ENCODE results near the gene VAX1.
"Not testable (repeated sequence)": the region's sequence is repeated elsewhere in the genome, so short reads cannot be mapped to it uniquely, and the experiment has no call there.

VAX1 gene

DNA sequence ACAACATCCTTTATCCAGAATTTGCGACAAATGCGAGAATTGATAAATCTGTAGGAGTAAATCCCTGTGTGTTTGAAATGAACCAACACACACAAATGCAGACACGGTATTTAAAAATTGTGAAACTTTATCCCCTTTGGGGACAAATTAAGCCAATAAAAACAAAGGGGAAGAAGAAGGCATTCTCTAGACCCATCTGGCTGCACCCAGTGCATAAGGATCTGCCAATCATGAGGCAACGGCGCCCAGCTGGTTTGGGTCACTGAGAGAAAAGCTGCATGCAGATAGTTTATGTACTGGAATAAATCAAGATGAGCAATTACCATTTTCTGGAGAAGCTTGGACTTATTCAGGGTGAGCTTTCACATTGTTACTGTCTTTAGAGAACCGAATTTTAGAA, 45.7 kb downstream of the VAX1 start:
- Histone ChIP-seq H3K9me2 (replicated peaks; ENCODE audit: control insufficient read depth, low read length) (no peaks in the 10 kb centered on the region), H3K4me1 (ENCODE audit: control insufficient read depth, low read length) (no peaks in the 10 kb centered on the region), H4K20me1 (ENCODE audit: control insufficient read depth, insufficient read depth, low read depth, low read length) (no peaks in the 10 kb centered on the region), H3K4me2 (ENCODE audit: low read length) (no peak overlapping the region), H3K36me3 (ENCODE audit: control insufficient read depth, low read length) (no peaks in the 10 kb centered on the region), H3F3A (ENCODE audit: control insufficient read depth, insufficient read depth) (no peaks in the 10 kb centered on the region), H3K27me3 (ENCODE audit: control insufficient read depth, low read length) (no peaks in the 10 kb centered on the region), H3K79me2 (ENCODE audit: control insufficient read depth, low read length) (no peaks in the 10 kb centered on the region), H3K9me3 (ENCODE audit: control insufficient read depth, insufficient read depth, low read length) (no peaks in the 10 kb centered on the region), H3K4me3 (ENCODE audit: low read length) (no peak overlapping the region), H3K27ac (ENCODE audit: low read depth, low read length) (no peak overlapping the region)
- no peak for TF ChIP-seq EZH2phosphoT487 (IDR thresholded peaks at IDR 0.05; ENCODE audit: borderline replicate concordance, low read length)
- TF ChIP-seq, protein P1, sequence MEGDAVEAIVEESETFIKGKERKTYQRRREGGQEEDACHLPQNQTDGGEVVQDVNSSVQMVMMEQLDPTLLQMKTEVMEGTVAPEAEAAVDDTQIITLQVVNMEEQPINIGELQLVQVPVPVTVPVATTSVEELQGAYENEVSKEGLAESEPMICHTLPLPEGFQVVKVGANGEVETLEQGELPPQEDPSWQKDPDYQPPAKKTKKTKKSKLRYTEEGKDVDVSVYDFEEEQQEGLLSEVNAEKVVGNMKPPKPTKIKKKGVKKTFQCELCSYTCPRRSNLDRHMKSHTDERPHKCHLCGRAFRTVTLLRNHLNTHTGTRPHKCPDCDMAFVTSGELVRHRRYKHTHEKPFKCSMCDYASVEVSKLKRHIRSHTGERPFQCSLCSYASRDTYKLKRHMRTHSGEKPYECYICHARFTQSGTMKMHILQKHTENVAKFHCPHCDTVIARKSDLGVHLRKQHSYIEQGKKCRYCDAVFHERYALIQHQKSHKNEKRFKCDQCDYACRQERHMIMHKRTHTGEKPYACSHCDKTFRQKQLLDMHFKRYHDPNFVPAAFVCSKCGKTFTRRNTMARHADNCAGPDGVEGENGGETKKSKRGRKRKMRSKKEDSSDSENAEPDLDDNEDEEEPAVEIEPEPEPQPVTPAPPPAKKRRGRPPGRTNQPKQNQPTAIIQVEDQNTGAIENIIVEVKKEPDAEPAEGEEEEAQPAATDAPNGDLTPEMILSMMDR (IDR thresholded peaks at IDR 0.05; ENCODE audit: low read depth, low read length, poor library complexity, severe bottlenecking) = no peak

DNA sequence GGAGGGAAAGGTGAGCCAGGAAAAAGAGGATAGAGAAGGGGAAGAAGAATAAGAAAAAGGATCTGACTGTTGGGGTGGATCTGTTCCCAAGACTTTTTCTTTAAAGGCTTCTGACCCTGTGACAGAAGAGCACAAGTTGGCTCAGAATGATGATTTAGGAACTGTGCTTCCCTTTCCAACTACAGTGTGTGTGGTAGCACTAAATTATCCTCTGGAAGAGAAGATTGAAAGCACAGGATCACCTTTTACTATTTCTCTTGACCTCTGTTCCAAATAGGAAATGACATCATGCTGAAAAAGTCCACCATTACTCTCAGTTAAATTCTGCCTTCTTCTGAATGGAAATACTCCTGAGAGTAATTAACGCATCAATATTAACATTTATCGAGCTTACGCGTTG, 47.2 kb downstream of the VAX1 start:
- H4K20me1 ChIP-seq (ENCODE audit: control insufficient read depth, insufficient read depth, low read depth, low read length) = no peaks in the 10 kb centered on the region
- TF ChIP-seq, protein P1 (IDR thresholded peaks at IDR 0.05; ENCODE audit: low read depth, low read length, poor library complexity, severe bottlenecking) = no peak
- TF ChIP-seq EZH2phosphoT487 (IDR thresholded peaks at IDR 0.05; ENCODE audit: borderline replicate concordance, low read length) = no peak
- no peaks in the 10 kb centered on the region for H3K36me3 ChIP-seq (ENCODE audit: control insufficient read depth, low read length)
- H3K9me3 ChIP-seq (ENCODE audit: control insufficient read depth, insufficient read depth, low read length) = no peaks in the 10 kb centered on the region
- no peaks in the 10 kb centered on the region for H3F3A ChIP-seq (ENCODE audit: control insufficient read depth, insufficient read depth)
- H3K9me2 ChIP-seq (replicated peaks; ENCODE audit: control insufficient read depth, low read length) = no peaks in the 10 kb centered on the region
- H3K27me3 ChIP-seq (ENCODE audit: control insufficient read depth, low read length) = no peaks in the 10 kb centered on the region
- no peak overlapping the region for H3K4me2 ChIP-seq (ENCODE audit: low read length)
- no peaks in the 10 kb centered on the region for H3K4me1 ChIP-seq (ENCODE audit: control insufficient read depth, low read length)
- no peak overlapping the region for H3K27ac ChIP-seq (ENCODE audit: low read depth, low read length)
- H3K79me2 ChIP-seq (ENCODE audit: control insufficient read depth, low read length) = no peaks in the 10 kb centered on the region
- H3K4me3 ChIP-seq (ENCODE audit: low read length) = no peak overlapping the region

DNA sequence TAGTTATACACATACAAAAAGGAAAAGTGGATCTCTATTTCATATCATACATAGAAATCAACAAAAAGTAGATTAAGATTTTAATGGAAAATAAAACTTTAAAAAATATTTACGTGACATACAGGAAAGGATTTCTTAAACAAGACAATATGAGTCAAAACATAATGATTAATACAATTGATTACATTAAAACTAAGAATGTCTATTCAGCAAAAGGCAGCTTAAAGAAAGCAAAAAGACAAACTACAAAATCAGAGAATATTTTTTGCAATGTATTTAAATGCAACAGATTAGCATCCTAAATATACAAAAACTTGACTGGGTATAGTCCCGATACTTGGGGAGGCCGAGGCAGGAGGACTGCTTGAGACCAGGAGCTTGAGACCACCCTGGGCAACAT, 50.5 kb downstream of the VAX1 start:
- Histone ChIP-seq H3K4me1 (ENCODE audit: control insufficient read depth, low read length) (no peaks in the 10 kb centered on the region), H3K79me2 (ENCODE audit: control insufficient read depth, low read length) (no peaks in the 10 kb centered on the region), H4K20me1 (ENCODE audit: control insufficient read depth, insufficient read depth, low read depth, low read length) (no peaks in the 10 kb centered on the region), H3K4me2 (ENCODE audit: low read length) (no peak overlapping the region), H3K27ac (ENCODE audit: low read depth, low read length) (no peak overlapping the region), H3K4me3 (ENCODE audit: low read length) (no peak overlapping the region), H3K9me2 (replicated peaks; ENCODE audit: control insufficient read depth, low read length) (no peaks in the 10 kb centered on the region), H3K36me3 (ENCODE audit: control insufficient read depth, low read length) (no peaks in the 10 kb centered on the region), H3F3A (ENCODE audit: control insufficient read depth, insufficient read depth) (no peaks in the 10 kb centered on the region), H3K9me3 (ENCODE audit: control insufficient read depth, insufficient read depth, low read length) (no peaks in the 10 kb centered on the region), H3K27me3 (ENCODE audit: control insufficient read depth, low read length) (no peaks in the 10 kb centered on the region)
- TF ChIP-seq, protein P1 (IDR thresholded peaks at IDR 0.05; ENCODE audit: low read depth, low read length, poor library complexity, severe bottlenecking) = no peak
- TF ChIP-seq EZH2phosphoT487 (IDR thresholded peaks at IDR 0.05; ENCODE audit: borderline replicate concordance, low read length) = no peak

DNA sequence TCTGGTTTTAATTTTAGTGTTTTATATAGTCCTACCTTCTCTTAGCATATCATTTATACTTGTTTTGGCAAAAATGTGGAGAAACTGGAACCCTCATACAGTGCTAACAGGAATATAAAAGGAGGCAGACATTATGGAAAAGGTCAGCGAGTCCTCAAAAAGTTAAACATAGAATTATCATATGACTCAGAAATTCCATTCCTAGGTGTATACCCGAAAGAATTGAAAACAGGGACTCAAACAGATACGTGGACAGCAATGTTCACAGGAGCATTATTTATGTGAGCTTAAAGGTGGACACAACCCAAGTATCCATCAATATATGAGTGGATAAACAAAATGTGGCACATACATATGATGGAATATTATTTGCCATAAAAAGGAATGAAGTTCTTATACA, 51.5 kb downstream of the VAX1 start:
- no peaks in the 10 kb centered on the region for H4K20me1 ChIP-seq (ENCODE audit: control insufficient read depth, insufficient read depth, low read depth, low read length)
- H3K27ac ChIP-seq (ENCODE audit: low read depth, low read length) = no peak overlapping the region
- no peaks in the 10 kb centered on the region for H3K9me2 ChIP-seq (replicated peaks; ENCODE audit: control insufficient read depth, low read length)
- no peak overlapping the region for H3K4me2 ChIP-seq (ENCODE audit: low read length)
- H3K4me1 ChIP-seq (ENCODE audit: control insufficient read depth, low read length) = no peaks in the 10 kb centered on the region
- TF ChIP-seq, protein P1 (IDR thresholded peaks at IDR 0.05; ENCODE audit: low read depth, low read length, poor library complexity, severe bottlenecking) = no peak
- TF ChIP-seq EZH2phosphoT487 (IDR thresholded peaks at IDR 0.05; ENCODE audit: borderline replicate concordance, low read length) = no peak
- H3K4me3 ChIP-seq (ENCODE audit: low read length) = no peak overlapping the region
- H3K36me3 ChIP-seq (ENCODE audit: control insufficient read depth, low read length) = no peaks in the 10 kb centered on the region
- H3K27me3 ChIP-seq (ENCODE audit: control insufficient read depth, low read length) = no peaks in the 10 kb centered on the region
- H3K9me3 ChIP-seq (ENCODE audit: control insufficient read depth, insufficient read depth, low read length) = no peaks in the 10 kb centered on the region
- no peaks in the 10 kb centered on the region for H3K79me2 ChIP-seq (ENCODE audit: control insufficient read depth, low read length)
- H3F3A ChIP-seq (ENCODE audit: control insufficient read depth, insufficient read depth) = no peaks in the 10 kb centered on the region

DNA sequence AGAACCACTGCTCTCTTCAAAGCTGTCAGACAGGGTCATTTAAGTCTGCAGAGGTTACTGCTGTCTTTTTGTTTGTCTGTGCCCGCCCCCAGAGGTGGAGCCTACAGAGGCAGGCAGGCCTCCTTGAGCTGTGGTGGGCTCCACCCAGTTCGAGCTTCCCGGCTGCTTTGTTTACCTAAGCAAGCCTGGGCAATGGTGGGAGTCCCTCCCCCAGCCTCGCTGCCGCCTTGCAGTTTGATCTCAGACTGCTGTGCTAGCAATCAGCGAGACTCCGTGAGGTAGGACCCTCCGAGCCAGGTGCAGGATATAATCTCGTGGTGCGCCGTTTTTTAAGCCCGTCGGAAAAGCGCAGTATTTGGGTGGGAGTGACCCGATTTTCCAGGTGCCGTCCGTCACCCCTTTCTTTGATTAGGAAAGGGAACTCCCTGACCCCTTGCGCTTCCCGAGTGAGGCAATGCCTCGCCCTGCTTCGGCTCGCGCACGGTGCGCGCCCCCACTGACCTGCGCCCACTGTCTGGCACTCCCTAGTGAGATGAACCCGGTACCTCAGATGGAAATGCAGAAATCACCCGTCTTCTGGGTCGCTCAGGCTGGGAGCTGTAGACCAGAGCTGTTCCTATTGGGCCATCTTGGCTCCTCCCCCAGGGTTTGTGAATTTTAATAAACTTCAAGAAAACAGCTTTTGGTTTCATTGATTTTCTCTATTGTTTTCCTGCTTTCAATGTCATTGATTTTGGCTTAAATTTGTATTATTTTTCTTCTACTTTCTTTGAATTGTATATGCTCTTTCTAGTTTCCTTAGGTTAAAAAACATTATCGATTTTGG, 53.4 kb downstream of the VAX1 start:
- H3K79me2 ChIP-seq (ENCODE audit: control insufficient read depth, low read length); H3K36me3 ChIP-seq (ENCODE audit: control insufficient read depth, low read length); H3K4me3 ChIP-seq (ENCODE audit: low read length); H3K27ac ChIP-seq (ENCODE audit: low read depth, low read length); H3K4me2 ChIP-seq (ENCODE audit: low read length); H3K27me3 ChIP-seq (ENCODE audit: control insufficient read depth, low read length); H4K20me1 ChIP-seq (ENCODE audit: control insufficient read depth, insufficient read depth, low read depth, low read length); H3K9me2 ChIP-seq (replicated peaks; ENCODE audit: control insufficient read depth, low read length); H3K9me3 ChIP-seq (ENCODE audit: control insufficient read depth, insufficient read depth, low read length); H3F3A ChIP-seq (ENCODE audit: control insufficient read depth, insufficient read depth); H3K4me1 ChIP-seq (ENCODE audit: control insufficient read depth, low read length): not testable (repeated sequence)

Measured in DOHH2 (cell line).